ENCODE measurements around the gene BTNL9. TPM values are rescaled to one million over a fixed set of nuclear protein-coding genes. Genes with fewer than 3 reads are reported as not detected.

Gene BTNL9
- polyA plus RNA-seq, 3 donors = not detected

DNA sequence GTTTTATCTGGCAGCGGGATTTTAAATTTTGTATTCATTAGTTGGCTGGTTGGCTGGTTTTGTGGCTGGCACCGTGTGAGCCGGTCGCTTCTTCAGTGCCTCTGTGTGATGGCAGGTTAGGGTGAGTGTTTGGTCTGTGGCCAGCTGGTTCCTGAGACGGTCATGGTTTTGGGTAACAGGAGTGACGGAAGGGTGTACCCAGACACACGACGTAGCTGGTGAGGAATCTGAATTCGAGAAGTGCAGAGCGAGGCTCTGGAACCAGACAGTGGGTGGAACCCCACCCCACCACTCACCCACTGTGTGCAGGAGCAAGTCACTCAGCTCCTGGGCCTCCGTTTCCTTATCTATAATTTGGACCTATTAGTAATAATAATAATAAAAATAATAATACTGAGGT lies 2.7 kb downstream of the BTNL9 start:
- intact Hi-C loops (cut with micrococcal nuclease) = no loop called here
- H3K4me1 Mint-ChIP-seq = no peaks in the 10 kb centered on the region
- no peaks in the 10 kb centered on the region for H3K36me3 ChIP-seq (replicated peaks in 1 of 2; ENCODE audit: control insufficient read depth in 1 of 2, insufficient read depth in 2 of 2, low read length in 2 of 2)
- WGBS (ENCODE audit: insufficient coverage) = 88% methylated on average over 4 of the region's 11 CpGs
- H3K27ac ChIP-seq (ENCODE audit: low read depth in 1 of 2, low read length in 2 of 2) = no peak overlapping the region
- TF ChIP-seq, protein P1, sequence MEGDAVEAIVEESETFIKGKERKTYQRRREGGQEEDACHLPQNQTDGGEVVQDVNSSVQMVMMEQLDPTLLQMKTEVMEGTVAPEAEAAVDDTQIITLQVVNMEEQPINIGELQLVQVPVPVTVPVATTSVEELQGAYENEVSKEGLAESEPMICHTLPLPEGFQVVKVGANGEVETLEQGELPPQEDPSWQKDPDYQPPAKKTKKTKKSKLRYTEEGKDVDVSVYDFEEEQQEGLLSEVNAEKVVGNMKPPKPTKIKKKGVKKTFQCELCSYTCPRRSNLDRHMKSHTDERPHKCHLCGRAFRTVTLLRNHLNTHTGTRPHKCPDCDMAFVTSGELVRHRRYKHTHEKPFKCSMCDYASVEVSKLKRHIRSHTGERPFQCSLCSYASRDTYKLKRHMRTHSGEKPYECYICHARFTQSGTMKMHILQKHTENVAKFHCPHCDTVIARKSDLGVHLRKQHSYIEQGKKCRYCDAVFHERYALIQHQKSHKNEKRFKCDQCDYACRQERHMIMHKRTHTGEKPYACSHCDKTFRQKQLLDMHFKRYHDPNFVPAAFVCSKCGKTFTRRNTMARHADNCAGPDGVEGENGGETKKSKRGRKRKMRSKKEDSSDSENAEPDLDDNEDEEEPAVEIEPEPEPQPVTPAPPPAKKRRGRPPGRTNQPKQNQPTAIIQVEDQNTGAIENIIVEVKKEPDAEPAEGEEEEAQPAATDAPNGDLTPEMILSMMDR (IDR thresholded peaks at IDR 0.05) = no peak
- H3K4me1 ChIP-seq (ENCODE audit: control insufficient read depth in 1 of 2, insufficient read depth in 2 of 2, low read length in 2 of 2) = no peaks in the 10 kb centered on the region
- no peaks in the 10 kb centered on the region for H3K9me3 ChIP-seq (replicated peaks in 1 of 2; ENCODE audit: control insufficient read depth in 1 of 2, insufficient read depth in 1 of 2, low read length in 2 of 2)
- H3K36me3 Mint-ChIP-seq = no peaks in the 10 kb centered on the region
- H3K27me3 Mint-ChIP-seq (ENCODE audit: low read depth in 3 of 3) = peaks cover 17 to 28% (median 17%) of the 10 kb centered on the region in 3 donors
- H2AFZ ChIP-seq (ENCODE audit: insufficient read depth, low read depth, low read length, poor library complexity, severe bottlenecking) = no peak overlapping the region
- no peak overlapping the region for H3K27ac Mint-ChIP-seq
- H4K20me1 ChIP-seq (ENCODE audit: insufficient read depth, low read length) = no peaks in the 10 kb centered on the region
- H3K4me2 ChIP-seq (replicated peaks; ENCODE audit: extremely low read depth, low read length, poor library complexity, severe bottlenecking) = no peak overlapping the region
- peaks cover 0 to 2% (median 0%) of the 10 kb centered on the region in 7 donors for H3K9me3 Mint-ChIP-seq
- H3K79me2 ChIP-seq (ENCODE audit: insufficient read depth, low read length) = no peaks in the 10 kb centered on the region
- H3K9ac ChIP-seq (ENCODE audit: insufficient read depth, low read length, poor library complexity, severe bottlenecking) = no peak overlapping the region
- H3K4me3 Mint-ChIP-seq = peak overlapping the region in 1 of 2 donors; percentile 9
- H3K4me3 ChIP-seq (replicated peaks in 1 of 3; ENCODE audit: low read depth in 2 of 3, low read length in 3 of 3) = no peak overlapping the region
- no peak for DNase-seq
- H3K27me3 ChIP-seq (ENCODE audit: control insufficient read depth in 2 of 2, insufficient read depth in 2 of 2, low read length in 2 of 2) = no peaks in the 10 kb centered on the region

DNA sequence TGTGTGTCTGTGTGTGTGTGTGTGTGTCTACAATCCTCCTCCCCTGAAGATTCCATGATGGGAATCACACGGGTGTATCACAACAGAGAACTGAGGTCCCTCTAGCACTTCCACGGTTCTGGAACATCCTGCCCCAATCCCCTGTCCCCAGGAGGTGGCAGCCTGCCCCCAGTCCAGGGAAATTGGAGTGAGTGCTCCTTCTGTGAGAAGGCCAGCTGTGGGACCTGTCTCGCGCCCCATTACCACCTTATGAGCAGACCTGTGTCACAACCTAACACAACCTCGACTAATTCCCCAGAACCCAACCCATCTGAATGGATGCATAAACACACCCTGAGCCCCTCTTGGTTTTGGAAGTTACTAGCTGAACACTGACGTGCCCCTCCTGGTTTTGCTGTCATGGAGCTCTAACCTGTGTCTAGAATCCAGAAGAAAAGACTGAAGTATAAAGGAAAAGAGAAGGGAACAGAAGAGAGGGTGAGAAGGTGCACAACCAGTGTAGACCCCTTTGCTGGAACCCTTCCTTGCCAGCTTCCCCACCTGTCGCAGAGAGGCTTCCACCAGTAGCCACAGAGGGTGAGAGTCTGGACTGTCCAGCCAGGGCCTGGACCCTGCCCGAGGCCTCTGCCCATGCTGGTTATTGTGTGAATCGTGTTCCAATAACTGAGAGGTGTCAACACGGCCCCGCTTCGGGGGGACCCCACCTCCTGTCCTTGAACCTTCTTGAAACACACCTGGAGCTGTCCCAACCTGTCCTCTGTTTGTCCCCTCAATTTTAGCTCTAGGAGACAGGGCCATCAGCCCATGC lies 3.4 kb downstream of the BTNL9 start:
- WGBS (ENCODE audit: insufficient coverage) = 82% methylated on average over 8 of the region's 12 CpGs
- Histone ChIP-seq H3K4me1 (ENCODE audit: control insufficient read depth in 1 of 2, insufficient read depth in 2 of 2, low read length in 2 of 2) (no peaks in the 10 kb centered on the region), H3K27ac (ENCODE audit: low read depth in 1 of 2, low read length in 2 of 2) (no peak overlapping the region), H4K20me1 (ENCODE audit: insufficient read depth, low read length) (no peaks in the 10 kb centered on the region), H3K79me2 (ENCODE audit: insufficient read depth, low read length) (no peaks in the 10 kb centered on the region), H3K9me3 (replicated peaks in 1 of 2; ENCODE audit: control insufficient read depth in 1 of 2, insufficient read depth in 1 of 2, low read length in 2 of 2) (no peaks in the 10 kb centered on the region), H3K4me2 (replicated peaks; ENCODE audit: extremely low read depth, low read length, poor library complexity, severe bottlenecking) (no peak overlapping the region), H2AFZ (ENCODE audit: insufficient read depth, low read depth, low read length, poor library complexity, severe bottlenecking) (no peak overlapping the region), H3K9ac (ENCODE audit: insufficient read depth, low read length, poor library complexity, severe bottlenecking) (no peak overlapping the region), H3K36me3 (replicated peaks in 1 of 2; ENCODE audit: control insufficient read depth in 1 of 2, insufficient read depth in 2 of 2, low read length in 2 of 2) (no peaks in the 10 kb centered on the region), H3K4me3 (replicated peaks in 1 of 3; ENCODE audit: low read depth in 2 of 3, low read length in 3 of 3) (no peak overlapping the region), H3K27me3 (ENCODE audit: control insufficient read depth in 2 of 2, insufficient read depth in 2 of 2, low read length in 2 of 2) (no peaks in the 10 kb centered on the region)
- Mint-ChIP-seq H3K4me1 (no peaks in the 10 kb centered on the region), H3K4me3 (no peak overlapping the region), H3K27ac (no peak overlapping the region), H3K9me3 (peaks cover 0 to 2% (median 0%) of the 10 kb centered on the region in 7 donors), H3K36me3 (no peaks in the 10 kb centered on the region), H3K27me3 (ENCODE audit: low read depth in 3 of 3) (peaks cover 22 to 31% (median 22%) of the 10 kb centered on the region in 3 donors)
- DNase-seq = no peak
- intact Hi-C loops (cut with micrococcal nuclease) = no loop called here
- TF ChIP-seq, protein P1 (IDR thresholded peaks at IDR 0.05) = no peak

All from CD14-positive monocyte (primary cell).